Stomach (tissue), 4 donors: ENCODE results near the gene PSD4.

Experiments
- CTCF ChIP-seq, 7 experiments: fragments of 450-650 bp in 4 of 7; fragments of 200-600 bp in 3 of 7; sonication (generic) in 3 of 7; IDR thresholded peaks; one replicate each; pipeline ENCODE4 v1.5.1; 2016 to 2019; ENCODE audit warnings: antibody characterized with exemption in 7 of 7, control low read depth in 2 of 7, mild to moderate bottlenecking in 1 of 7
- POLR2AphosphoS5 ChIP-seq, 3 donors: sonication (generic); formaldehyde crosslinking; IDR thresholded peaks; one replicate each; pipeline ENCODE4 v1.6.1; 2016; ENCODE audit warnings: antibody characterized with exemption in 3 of 3

GRCh38 chr2:113190871-113191270, 17.1 kb downstream of the PSD4 start:
- TF ChIP-seq CTCF (IDR thresholded peaks at IDR 0.05) (no peak), POLR2AphosphoS5 (IDR thresholded peaks at IDR 0.05) (no peak)
